IMR-90 (cell line): ENCODE data around the gene RAD51B.

Experiments
- BHLHE40 ChIP-seq: fragments of 150-350 bp; IDR thresholded peaks from 2 replicates; pipeline ENCODE4 v1.6.1; 2016; ENCODE audit warnings: mild to moderate bottlenecking, low read depth, low read length
- CEBPB ChIP-seq: IDR thresholded peaks from 2 replicates; pipeline ENCODE4 v1.6.1; 2012; ENCODE audit warnings: low read depth, low read length, improper control_type of control experiment
- CHD1 ChIP-seq: IDR thresholded peaks from 2 replicates; pipeline ENCODE4 v1.6.1; 2012; ENCODE audit warnings: low read depth, low read length, improper control_type of control experiment
- FOS ChIP-seq: fragments of 150-350 bp; IDR thresholded peaks from 2 replicates; pipeline ENCODE4 v1.6.1; 2016; ENCODE audit warnings: low read depth, low read length
- MAZ ChIP-seq: IDR thresholded peaks from 2 replicates; pipeline ENCODE4 v1.6.1; 2012; ENCODE audit warnings: low read depth, mild to moderate bottlenecking, low read length, improper control_type of control experiment, moderate library complexity, borderline replicate concordance
- MXI1 ChIP-seq: IDR thresholded peaks from 2 replicates; pipeline ENCODE4 v1.6.1; 2012; ENCODE audit warnings: low read depth, mild to moderate bottlenecking, low read length, moderate library complexity, borderline replicate concordance
- NFE2L2 ChIP-seq: fragments of 150-350 bp; IDR thresholded peaks from 2 replicates; pipeline ENCODE4 v1.6.1; 2016; ENCODE audit warnings: low read depth, mild to moderate bottlenecking, low read length
- POLR2A ChIP-seq: IDR thresholded peaks from 2 replicates; pipeline ENCODE4 v1.6.1; 2012; ENCODE audit warnings: mild to moderate bottlenecking, low read depth, low read length
- RAD21 ChIP-seq: IDR thresholded peaks from 2 replicates; pipeline ENCODE4 v1.6.1; 2012; ENCODE audit warnings: low read length, improper control_type of control experiment
- RCOR1 ChIP-seq: IDR thresholded peaks from 2 replicates; pipeline ENCODE4 v1.6.1; 2012; ENCODE audit warnings: mild to moderate bottlenecking, low read length, improper control_type of control experiment; ENCODE audit not compliant: insufficient replicate concordance
- RFX5 ChIP-seq: IDR thresholded peaks from 2 replicates; pipeline ENCODE4 v1.8.0; 2012; ENCODE audit warnings: low read depth, mild to moderate bottlenecking, low read length, moderate library complexity
- SMC3 ChIP-seq: fragments of 150-350 bp; IDR thresholded peaks from 2 replicates; pipeline ENCODE4 v1.6.1; 2016; ENCODE audit warnings: low read depth, mild to moderate bottlenecking, antibody characterized with exemption, low read length, moderate library complexity
- TF ChIP-seq, protein P1 (sequence below): conservative IDR thresholded peaks from 2 replicates; pipeline ENCODE4 v1.5.1; 2012; ENCODE audit warnings: mild to moderate bottlenecking, low read depth, low read length, improper control_type of control experiment
- TF ChIP-seq, protein P2 (sequence below): fragments of 150-350 bp; IDR thresholded peaks from 2 replicates; pipeline ENCODE4 v1.6.1; 2017; ENCODE audit warnings: mild to moderate bottlenecking, antibody characterized with exemption, low read length, low read depth

DNA sequence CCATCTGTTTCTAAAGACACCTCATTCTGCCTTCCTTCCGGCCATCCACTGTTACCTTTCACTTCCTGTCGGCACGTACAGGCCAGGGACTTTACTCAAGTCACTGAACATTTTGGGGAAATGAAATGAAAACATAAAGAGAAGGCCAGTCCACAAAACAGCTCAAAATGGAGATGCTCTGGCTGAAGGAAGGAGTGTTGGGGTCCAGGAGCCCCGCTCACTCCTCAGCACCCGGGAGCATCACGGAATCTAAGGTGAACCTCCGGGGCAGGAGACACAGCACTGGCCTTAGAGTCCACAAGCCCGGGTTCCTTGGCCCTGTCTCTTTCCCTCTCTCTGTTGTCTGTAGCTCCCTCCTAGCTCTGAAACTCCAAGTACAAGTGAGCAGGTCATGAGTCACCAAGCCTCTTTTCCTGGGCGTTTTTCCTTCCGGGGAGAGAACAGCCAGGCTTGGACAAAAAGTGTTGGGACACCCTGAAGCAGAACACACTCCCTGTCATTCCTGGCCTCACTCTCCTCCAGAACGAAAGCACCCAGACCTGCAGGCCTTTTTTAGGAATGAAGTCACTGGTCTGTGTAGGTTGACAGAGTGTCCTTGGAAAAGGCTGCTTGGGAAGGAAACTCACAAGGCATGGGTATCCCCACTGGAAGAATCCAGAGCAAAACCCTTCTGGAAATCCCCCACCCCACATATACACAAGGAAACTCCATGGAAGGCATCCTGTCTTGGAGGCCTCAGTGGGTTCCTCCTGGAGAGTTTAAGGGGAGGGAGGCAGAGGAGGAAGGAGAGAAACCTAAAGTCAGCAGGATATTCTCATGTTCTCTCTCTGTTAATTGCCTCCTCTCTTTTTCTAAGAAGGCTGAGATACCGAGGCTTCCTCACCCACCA lies 728.0 kb downstream of the RAD51B start:
- TF ChIP-seq, protein P1, sequence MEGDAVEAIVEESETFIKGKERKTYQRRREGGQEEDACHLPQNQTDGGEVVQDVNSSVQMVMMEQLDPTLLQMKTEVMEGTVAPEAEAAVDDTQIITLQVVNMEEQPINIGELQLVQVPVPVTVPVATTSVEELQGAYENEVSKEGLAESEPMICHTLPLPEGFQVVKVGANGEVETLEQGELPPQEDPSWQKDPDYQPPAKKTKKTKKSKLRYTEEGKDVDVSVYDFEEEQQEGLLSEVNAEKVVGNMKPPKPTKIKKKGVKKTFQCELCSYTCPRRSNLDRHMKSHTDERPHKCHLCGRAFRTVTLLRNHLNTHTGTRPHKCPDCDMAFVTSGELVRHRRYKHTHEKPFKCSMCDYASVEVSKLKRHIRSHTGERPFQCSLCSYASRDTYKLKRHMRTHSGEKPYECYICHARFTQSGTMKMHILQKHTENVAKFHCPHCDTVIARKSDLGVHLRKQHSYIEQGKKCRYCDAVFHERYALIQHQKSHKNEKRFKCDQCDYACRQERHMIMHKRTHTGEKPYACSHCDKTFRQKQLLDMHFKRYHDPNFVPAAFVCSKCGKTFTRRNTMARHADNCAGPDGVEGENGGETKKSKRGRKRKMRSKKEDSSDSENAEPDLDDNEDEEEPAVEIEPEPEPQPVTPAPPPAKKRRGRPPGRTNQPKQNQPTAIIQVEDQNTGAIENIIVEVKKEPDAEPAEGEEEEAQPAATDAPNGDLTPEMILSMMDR: peak; percentile 9; the same call in 1 of the 2 replicates
- peak; percentile 56 for TF ChIP-seq CEBPB
- no peak for TF ChIP-seq MXI1
- TF ChIP-seq RAD21: peak; percentile 27
- no peak for TF ChIP-seq RCOR1
- peak; percentile 42; the same call in 1 of the 2 replicates for TF ChIP-seq RFX5
- TF ChIP-seq CHD1: no peak
- TF ChIP-seq FOS: peak; percentile 83
- TF ChIP-seq POLR2A: peak; percentile 68; the same call in 1 of the 2 replicates
- peak; percentile 32 for TF ChIP-seq SMC3
- TF ChIP-seq BHLHE40: no peak
- no peak for TF ChIP-seq NFE2L2
- no peak for TF ChIP-seq MAZ
- TF ChIP-seq, protein P2, sequence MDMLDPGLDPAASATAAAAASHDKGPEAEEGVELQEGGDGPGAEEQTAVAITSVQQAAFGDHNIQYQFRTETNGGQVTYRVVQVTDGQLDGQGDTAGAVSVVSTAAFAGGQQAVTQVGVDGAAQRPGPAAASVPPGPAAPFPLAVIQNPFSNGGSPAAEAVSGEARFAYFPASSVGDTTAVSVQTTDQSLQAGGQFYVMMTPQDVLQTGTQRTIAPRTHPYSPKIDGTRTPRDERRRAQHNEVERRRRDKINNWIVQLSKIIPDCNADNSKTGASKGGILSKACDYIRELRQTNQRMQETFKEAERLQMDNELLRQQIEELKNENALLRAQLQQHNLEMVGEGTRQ: no peak
